HG03280 (cell line): ENCODE results near the gene KCNJ6.
"Not testable (repeated sequence)": the region's sequence is repeated elsewhere in the genome, so short reads cannot be mapped to it uniquely, and the experiment has no call there.

Experiments
- ATAC-seq: cut with Tn5 transposase; IDR thresholded peaks from one replicate; pipeline ENCODE4 v1.9.1; 2021; ENCODE audit warnings: mild to moderate bottlenecking, moderate library complexity; ENCODE audit not compliant: unreplicated experiment

KCNJ6 gene

DNA sequence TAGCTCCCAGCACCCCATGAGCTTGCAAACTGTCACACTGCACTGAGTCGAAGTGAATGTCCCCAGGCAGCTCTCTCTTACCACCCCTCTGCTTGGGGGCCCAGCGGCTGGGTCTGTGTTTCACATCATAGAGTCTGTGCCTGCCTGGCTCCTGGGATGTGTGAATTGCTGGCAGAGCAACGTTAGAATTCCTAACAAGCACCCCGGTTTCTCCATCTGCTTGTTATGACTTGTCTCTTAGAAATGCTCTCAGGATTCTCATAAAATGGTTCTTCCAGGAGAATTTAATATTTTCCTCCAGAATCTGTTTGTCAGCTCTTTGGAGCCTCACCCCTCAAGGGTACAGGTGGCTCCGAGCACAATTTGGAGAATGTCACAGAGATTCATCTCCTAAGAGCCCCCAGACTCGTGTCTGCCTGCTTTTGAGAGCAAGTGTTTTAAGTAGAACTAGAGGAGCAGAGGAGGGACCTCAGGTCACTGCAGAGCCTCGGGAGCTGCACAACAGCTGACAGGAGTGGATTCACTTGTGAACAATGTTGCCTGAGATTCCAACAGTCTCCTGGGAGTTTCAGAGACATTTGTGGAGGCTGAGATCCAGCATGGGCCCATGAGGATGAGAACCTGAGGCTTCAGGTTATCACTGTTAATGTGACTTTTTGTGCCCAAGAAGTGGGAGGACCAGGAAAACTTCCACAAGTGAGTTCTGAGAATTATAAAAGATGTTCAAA lies 131.5 kb downstream of the KCNJ6 start:
- ATAC-seq: no peak

DNA sequence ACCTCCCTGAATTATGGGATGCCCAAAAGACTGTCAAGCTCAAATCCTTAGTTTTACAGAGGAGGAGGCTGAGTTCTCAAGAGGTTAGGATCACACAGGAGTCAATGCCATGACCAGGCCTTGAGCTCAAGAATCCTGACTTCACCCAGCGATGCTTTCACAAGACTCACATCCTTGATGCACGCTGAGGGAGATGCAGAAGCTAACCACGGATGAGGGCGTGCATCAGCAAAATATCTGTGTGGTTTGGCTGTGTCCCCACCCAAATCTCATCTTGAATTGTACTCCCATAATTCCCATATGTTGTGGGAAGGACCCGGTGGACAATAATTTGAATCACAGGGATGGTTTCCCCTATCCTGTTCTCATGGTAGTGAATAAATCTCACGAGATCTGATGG lies 133.2 kb downstream of the KCNJ6 start:
- ATAC-seq: no peak

GRCh38 chr21:37780991-37781983 lies 135.0 kb downstream of the KCNJ6 start:
- no peak for ATAC-seq

- no peak for ATAC-seq
Measured at GRCh38 chr21:37771181-37771580, 145.1 kb downstream of the KCNJ6 start.

GRCh38 chr21:37770461-37770860 lies 145.8 kb downstream of the KCNJ6 start:
- ATAC-seq: no peak

- no peak for ATAC-seq
Measured at GRCh38 chr21:37769656-37770055, 146.6 kb downstream of the KCNJ6 start.

DNA sequence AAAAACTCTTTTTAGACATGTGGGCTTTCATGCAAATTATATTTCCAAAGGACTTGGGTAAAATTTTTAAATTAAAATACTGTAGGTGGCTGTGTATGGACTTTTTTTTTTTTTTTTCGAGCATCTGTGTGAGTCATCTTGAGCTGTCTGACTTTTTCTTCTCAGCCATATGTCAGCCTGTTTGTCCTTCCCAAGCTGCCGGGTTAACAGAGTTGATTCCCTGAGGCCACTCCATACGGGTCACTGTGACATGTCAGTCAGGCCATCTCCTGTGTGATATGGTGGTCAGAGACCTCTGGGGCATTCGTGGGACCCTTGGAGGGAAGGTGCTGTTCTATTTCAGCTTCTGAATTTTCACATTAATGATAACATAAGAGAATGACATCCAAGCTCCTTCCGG lies 148.3 kb downstream of the KCNJ6 start:
- no peak for ATAC-seq

- no peak for ATAC-seq
Measured at GRCh38 chr21:37766129-37766528, 150.1 kb downstream of the KCNJ6 start.

GRCh38 chr21:37765221-37765900 lies 150.9 kb downstream of the KCNJ6 start:
- no peak for ATAC-seq

- ATAC-seq: no peak
Measured at GRCh38 chr21:37764691-37765090, 151.6 kb downstream of the KCNJ6 start.

DNA sequence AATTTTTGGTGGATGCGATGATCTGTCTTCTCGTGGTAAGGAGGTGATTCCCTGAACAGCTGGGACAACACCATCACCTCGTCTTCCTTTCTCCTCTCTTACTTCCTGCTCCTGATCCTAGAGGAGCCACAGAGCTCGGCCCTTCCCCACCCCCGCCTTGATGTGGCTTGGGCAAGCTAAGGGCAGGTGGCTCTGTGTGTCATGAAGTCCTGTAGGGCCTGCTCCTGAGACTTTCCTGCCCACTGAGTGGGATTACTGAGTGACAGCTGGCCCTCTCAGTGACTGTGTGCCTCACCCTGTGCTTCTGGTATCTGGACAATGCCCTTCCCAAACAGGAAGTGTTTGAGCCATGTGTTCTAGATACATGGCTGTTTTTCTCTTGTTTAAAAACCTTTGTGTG lies 153.0 kb downstream of the KCNJ6 start:
- ATAC-seq: no peak

DNA sequence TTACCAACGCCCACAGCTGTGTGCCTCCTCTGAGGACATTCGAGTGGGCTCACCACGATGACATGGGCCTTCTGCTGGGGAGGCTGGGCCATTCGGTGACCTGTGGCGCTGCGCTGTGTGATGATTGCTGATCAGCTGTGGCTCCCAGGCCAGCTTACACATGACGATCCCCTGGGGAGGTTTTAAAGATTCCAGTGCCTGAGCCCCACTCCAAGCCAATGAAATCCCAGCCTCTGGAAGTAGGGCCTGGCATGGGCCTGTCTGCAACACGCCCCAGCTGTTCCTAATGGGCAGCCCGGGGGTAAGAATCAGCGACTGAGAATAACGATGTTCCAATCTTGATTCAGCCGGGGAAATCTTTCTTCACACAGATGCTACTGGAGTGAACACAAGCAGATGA lies 153.7 kb downstream of the KCNJ6 start:
- ATAC-seq: no peak

- ATAC-seq: not testable (repeated sequence)
Measured at GRCh38 chr21:37761406-37761805, 154.9 kb downstream of the KCNJ6 start.

GRCh38 chr21:37759777-37760176 lies 156.5 kb downstream of the KCNJ6 start:
- no peak for ATAC-seq

DNA sequence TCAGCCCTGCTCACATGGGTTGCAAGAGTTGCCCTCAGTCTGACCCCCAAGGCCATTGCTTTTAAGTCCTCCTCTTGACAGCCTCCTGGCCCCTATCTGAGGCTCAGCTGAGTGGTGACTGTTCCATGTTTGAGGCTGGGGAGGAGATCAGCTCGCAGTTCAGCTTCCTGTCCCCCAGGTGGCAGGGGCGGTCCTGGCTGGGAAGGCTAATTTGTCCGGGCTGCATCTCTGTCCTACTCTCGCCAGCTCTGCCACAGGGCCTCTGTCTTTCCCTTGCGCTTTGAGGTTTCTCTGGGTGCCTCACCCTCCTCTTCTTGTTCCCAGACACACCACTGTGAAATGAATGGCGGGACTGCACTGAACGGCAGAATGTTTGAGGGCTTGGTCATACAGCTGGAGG lies 157.3 kb downstream of the KCNJ6 start:
- ATAC-seq: no peak

DNA sequence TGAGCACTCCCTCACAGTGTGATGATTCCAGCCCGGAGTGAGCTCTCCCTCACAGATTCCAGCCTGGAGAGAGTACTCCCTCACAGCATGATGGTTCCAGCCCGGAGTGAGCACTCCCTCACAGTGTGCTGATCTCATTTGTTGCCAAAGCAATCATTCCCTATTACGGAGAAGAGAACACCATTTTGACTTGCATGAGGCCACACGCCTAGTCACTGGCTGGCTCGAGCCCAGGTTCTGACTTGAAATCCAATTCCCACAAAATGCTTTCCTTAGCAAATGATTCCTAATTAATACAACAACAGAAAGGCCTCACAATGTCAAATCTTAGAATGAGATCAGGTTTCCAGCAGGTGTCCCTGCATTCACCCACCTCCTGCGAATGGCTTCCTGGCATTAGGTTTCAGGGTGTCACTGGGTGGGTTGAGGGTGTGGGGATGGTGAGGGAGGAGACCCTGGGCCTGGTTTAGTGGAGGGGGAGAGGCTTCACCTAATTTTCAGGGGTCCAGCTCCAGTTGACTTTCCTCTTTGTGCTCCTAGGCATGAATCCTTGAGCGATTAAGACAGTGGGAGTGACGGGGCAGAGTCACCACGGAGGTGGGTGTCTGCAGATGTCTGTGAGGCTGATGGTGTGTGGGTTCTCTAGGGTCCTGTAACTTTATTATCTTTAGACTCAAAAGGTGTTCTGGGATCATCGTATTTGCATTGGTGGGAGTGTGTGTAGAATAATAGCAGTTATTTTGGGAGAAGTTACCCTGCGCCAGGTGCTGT lies 158.5 kb downstream of the KCNJ6 start:
- ATAC-seq: no peak

- ATAC-seq: no peak
Measured at GRCh38 chr21:37753122-37753599, 163.1 kb downstream of the KCNJ6 start.

DNA sequence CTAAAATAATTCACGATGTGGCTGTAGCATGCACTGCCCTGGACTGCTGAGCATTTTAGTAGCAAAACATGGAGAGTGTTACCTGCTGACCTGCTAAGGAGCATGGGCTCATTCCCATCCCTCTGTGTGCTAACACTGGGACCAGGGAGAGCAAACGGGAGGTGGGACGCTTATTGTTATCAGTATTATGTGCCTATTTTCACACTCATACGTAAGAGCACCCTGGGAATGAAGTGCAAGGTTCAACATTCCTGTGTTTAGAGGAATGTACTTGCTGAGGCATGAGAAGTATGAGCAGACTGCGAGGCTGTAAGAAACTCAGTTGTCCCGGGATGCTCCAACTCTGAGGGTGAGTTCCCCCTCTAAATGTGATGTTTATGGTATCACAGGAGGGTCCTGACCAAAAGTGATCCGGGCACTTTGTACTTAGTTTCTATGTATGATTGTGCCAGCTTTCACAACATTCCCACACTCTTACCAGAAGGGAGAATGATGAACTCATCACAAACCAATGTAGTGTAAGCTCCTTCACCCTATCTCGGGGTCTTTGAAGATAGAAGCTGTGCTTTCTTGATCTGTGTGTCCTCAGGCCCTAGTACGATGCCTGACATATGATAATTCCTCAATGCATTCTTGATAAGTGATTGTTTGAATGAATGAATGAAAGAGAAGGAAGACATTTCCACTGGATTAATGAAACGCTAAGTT lies 164.8 kb downstream of the KCNJ6 start:
- no peak for ATAC-seq

GRCh38 chr21:37749132-37749531 lies 167.1 kb downstream of the KCNJ6 start:
- no peak for ATAC-seq

GRCh38 chr21:37748351-37748750 lies 167.9 kb downstream of the KCNJ6 start:
- ATAC-seq: no peak
